Activated CD8-positive, alpha-beta memory T cell treated with anti-CD3 and anti-CD28 coated beads, Interleukin-2, amount 50 U/mL, for 48 hours (primary cell): ENCODE measurements around the gene OR10AD1.
"Not testable (repeated sequence)": the region's sequence is repeated elsewhere in the genome, so short reads cannot be mapped to it uniquely, and the experiment has no call there.

Experiments used
- DNase-seq: peaks from one replicate; pipeline ENCODE4 v3.0.0-alpha.2; 2020

The OR10AD1 gene

DNA sequence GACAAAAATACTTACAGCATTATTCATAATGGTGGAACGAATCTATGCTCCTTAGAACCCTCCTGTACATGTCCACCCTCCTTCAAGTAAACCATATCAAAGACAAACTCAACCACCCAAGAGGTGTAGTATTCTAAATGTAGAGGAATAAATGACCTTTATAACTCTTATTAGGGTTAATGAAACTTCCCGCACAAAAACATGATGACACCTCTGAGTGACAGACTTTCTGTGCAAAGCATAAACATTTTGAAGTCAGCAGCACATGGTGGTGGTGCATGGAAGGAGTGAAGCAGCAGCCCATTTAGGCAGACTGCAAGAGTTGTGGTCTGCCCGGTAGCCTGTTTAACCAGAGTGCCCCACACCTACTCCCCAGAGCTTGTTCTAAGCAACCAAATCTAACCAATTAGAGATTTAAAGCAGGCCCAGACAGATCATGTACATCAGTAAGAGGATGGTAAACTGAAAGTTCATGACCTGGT lies 45.2 kb downstream of the OR10AD1 start:
- no peak for DNase-seq

DNA sequence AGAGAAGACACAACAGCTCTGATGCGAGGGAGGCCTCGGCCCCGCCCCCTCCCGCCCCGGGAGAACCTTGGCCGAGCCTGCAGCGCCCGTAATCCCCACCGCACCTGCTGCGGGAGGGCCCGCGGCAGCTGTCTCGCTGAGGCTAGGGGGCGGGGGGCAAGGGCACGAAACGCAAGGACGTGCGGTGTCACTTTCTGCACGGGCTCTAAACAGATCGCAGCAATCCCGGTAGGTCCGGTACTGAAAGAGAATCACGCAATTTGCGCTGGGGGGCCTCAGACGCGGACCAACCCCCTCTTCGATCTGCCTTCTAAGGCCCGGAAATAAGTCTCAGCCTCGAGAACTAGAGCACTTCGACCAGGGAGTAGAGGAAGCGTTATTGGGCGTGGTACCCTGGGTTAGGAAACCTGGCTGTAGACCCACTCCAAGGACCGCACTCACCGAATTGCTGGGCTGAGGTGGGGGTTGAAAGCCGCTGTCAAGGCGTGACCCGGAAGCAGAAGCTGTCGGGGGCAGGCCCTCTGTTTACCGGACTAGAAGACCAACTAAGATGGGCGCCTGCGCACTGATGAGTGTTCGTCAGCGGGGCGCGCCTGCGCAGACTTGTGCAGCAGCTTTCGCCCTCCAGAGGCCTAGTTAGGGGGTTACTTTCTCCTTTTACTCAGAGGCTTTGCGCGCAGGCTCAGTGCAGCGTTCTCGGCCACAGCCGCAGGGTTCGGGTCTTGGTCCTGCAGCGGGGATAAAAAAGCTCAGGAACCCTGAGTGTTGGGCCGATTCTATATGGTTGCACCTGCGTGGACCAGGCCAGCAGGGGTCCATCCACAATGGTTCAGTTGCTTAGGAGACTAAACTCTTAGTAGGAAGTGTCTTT lies 45.8 kb downstream of the OR10AD1 start, which contains the start of gene ASB8:
Gene ASB8, minus strand, starts transcription at position 498 of the 871 bp plus-strand sequence. CDS start 4,019 bp downstream, outside the sequence.
- DNase-seq: peak; percentile 99

DNA sequence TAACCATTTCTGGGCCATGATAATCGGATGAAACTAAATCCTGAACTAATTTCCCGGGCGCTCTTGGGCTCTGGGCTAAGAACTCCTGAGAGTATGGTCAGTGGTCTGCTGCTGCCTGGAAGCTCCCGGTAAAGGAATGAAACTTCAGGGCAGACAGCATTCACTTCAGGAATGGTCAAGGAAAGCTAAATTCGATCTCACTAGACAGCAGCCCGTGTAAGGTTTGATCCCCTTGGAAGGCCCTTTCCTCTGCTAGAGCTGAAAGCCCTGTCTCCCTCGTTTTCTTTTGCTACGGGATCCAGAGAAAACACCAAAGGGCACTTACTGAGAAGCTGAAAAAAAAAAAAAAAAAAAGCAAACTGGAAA lies 46.5 kb downstream of the OR10AD1 start:
- no peak for DNase-seq

DNA sequence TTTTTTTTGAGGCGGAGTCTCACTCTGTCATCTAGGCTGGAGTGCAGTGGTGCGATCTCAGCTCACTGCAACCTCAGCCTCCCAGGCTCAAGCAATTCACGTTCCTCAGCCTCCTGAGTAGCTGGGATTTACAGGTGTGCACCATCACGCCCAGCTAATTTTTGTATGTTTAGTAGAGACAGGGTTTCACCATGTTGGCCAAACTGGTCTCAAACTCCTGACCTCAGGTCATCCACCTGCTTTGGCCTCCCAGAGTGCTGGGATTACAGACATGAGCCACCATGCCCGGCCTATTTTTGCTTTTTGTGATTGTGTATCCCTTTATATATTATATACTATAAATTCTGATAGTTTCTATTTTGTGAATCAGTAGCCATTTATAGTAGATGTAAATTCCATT lies 47.3 kb downstream of the OR10AD1 start:
- not testable (repeated sequence) for DNase-seq
